K562 (cell line): Measurements from ENCODE around the gene DCAF4. TPM values are rescaled to one million over a fixed set of nuclear protein-coding genes. Genes with fewer than 3 reads are reported as not detected.

Experiments used
- ATAC-seq: fragments of 200-7000 bp; cut with Tn5 transposase; 3 replicates; pipeline ENCODE4 v1.9.1; 2020; ENCODE audit warnings: moderate library complexity
- BruUV-seq: library from RNA; stranded (reverse); fragments of 400-500 nt; replicated peaks from 2 replicates; lab custom pipeline; 2021; lab: Mats Ljungman, UMichigan
- CTCF ChIA-PET: fragments of 300-600 bp; formaldehyde crosslinking; extraction: SDS; loops from one replicate; lab custom pipeline; 2021; ENCODE audit warnings: low intra/inter-chr PET ratio; lab: Yijun Ruan, JAX
- POLR2A ChIA-PET: fragments of 300-600, 350-650 bp; sonication (Branson Sonifier 250); formaldehyde crosslinking; extraction: SDS; loops from one replicate; lab custom pipeline; 2021; ENCODE audit warnings: antibody characterized with exemption, inconsistent platforms; lab: Yijun Ruan, JAX
- DNase-seq, 4 experiments: peaks; one replicate each; pipeline versions ENCODE4 v3.0.0 to v3.0.0-alpha.2; 2011 to 2018; ENCODE audit warnings: low spot score in 3 of 4, mixed read lengths in 3 of 4; ENCODE audit errors: extremely low read depth in 1 of 4
- FAIRE-seq: peaks from 2 replicates; lab custom pipeline; 2011; peaks lifted over from hg19 to GRCh38; lab: Jason Lieb, UNC
- H2AFZ ChIP-seq: 2 replicates; pipeline ENCODE4 v1.6.0; 2011; ENCODE audit warnings: low read depth, low read length, control low read depth, inconsistent platforms
- H3K27ac ChIP-seq: fragments of 200-600 bp; 3 replicates; pipeline ENCODE4 v1.8.0; 2011; ENCODE audit warnings: low read depth, mild to moderate bottlenecking, control low read depth, inconsistent platforms, low read length, moderate library complexity, mixed read lengths; ENCODE audit errors: extremely low read depth
- H3K27me3 ChIP-seq, 2 experiments: fragments of 300-600 bp in 1 of 2; 2 replicates in 1 of 2; 3 replicates in 1 of 2; pipeline versions ENCODE4 v1.6.0 to v1.8.0; 2011; ENCODE audit warnings: inconsistent platforms in 2 of 2, low read length in 2 of 2, mild to moderate bottlenecking in 1 of 2, mixed read lengths in 1 of 2, moderate library complexity in 1 of 2; ENCODE audit not compliant: control insufficient read depth in 2 of 2, insufficient read depth in 2 of 2
- H3K36me3 ChIP-seq: fragments of 300-600 bp; 3 replicates; pipeline ENCODE4 v1.8.0; 2011; ENCODE audit warnings: mild to moderate bottlenecking, low read length, inconsistent platforms; ENCODE audit not compliant: control insufficient read depth, insufficient read depth
- H3K4me1 ChIP-seq, 2 experiments: fragments of 200-600 bp in 1 of 2; replicated peaks in 1 of 2; 2 replicates in 1 of 2; 3 replicates in 1 of 2; pipeline versions ENCODE4 v1.5.1 to v1.8.0; 2011; ENCODE audit warnings: inconsistent platforms in 2 of 2, low read length in 2 of 2, mild to moderate bottlenecking in 1 of 2, mixed read lengths in 1 of 2, moderate library complexity in 1 of 2; ENCODE audit not compliant: control insufficient read depth in 2 of 2, insufficient read depth in 2 of 2
- H3K4me2 ChIP-seq: 2 replicates; pipeline ENCODE4 v1.6.1; 2011; ENCODE audit warnings: low read length, control low read depth, inconsistent platforms, mixed read lengths; ENCODE audit not compliant: insufficient read depth
- H3K4me3 ChIP-seq: fragments of 200-600 bp; sonication (generic), shearing (Covaris generic); 2 replicates; pipeline ENCODE4 v1.5.1; 2016; ENCODE audit warnings: control low read depth, inconsistent platforms
- H3K79me2 ChIP-seq: fragments of 200-600 bp; 3 replicates; pipeline ENCODE4 v1.8.0; 2011; ENCODE audit warnings: low read length, inconsistent platforms; ENCODE audit not compliant: control insufficient read depth, insufficient read depth
- H3K9ac ChIP-seq, 2 experiments: 2 replicates each; pipeline versions ENCODE4 v1.6.0 to v1.6.1; 2011; ENCODE audit warnings: low read depth in 2 of 2, low read length in 2 of 2, control low read depth in 1 of 2, inconsistent platforms in 1 of 2, mild to moderate bottlenecking in 1 of 2, mixed read lengths in 1 of 2; ENCODE audit not compliant: insufficient read depth in 1 of 2
- H3K9me1 ChIP-seq: one replicate; pipeline ENCODE4 v1.6.0; 2011; ENCODE audit warnings: inconsistent platforms, mild to moderate bottlenecking, low read length, moderate library complexity; ENCODE audit not compliant: control insufficient read depth, insufficient read depth
- H3K9me3 ChIP-seq: replicated peaks from 2 replicates; pipeline ENCODE4 v1.5.1; 2011; ENCODE audit warnings: low read depth, low read length, inconsistent platforms; ENCODE audit not compliant: control insufficient read depth, insufficient read depth
- H4K20me1 ChIP-seq: replicated peaks from 2 replicates; pipeline ENCODE4 v1.6.1; 2011; ENCODE audit warnings: low read length, inconsistent platforms, mixed read lengths; ENCODE audit not compliant: control insufficient read depth, insufficient read depth
- ARID2 ChIP-seq: fragments of 450-650 bp; IDR thresholded peaks from 2 replicates; pipeline ENCODE4 v1.6.1; 2017; ENCODE audit warnings: antibody characterized with exemption, mild to moderate bottlenecking
- CCNT2 ChIP-seq: IDR thresholded peaks from 2 replicates; pipeline ENCODE4 v1.6.1; 2011; ENCODE audit warnings: borderline replicate concordance, low read depth, mild to moderate bottlenecking, moderate library complexity, mixed read lengths, low read length; ENCODE audit not compliant: insufficient read length; ENCODE audit errors: extremely low read depth
- KLF6 ChIP-seq: fragments of 250-450 bp; sonication (Bioruptor Pico); IDR thresholded peaks from 2 replicates; pipeline ENCODE4 v1.4.0; 2020; ENCODE audit warnings: mild to moderate bottlenecking, moderate library complexity, borderline replicate concordance
- NR0B1 ChIP-seq: fragments of 450-650 bp; IDR thresholded peaks from one replicate; pipeline ENCODE4 v1.6.1; 2018; ENCODE audit warnings: mild to moderate bottlenecking, moderate library complexity; ENCODE audit not compliant: partially characterized antibody
- POLR2AphosphoS5 ChIP-seq: IDR thresholded peaks from 2 replicates; pipeline ENCODE4 v1.6.1; 2011; ENCODE audit warnings: mild to moderate bottlenecking, low read depth, low read length, moderate library complexity; ENCODE audit not compliant: control insufficient read depth, insufficient read depth
- REST ChIP-seq, 2 experiments: fragments of 450-650 bp; formaldehyde crosslinking in 1 of 2; IDR thresholded peaks; 2 replicates each; pipeline versions ENCODE4 v1.4.0 to v1.6.1; 2014 to 2020; ENCODE audit warnings: mild to moderate bottlenecking in 2 of 2, borderline replicate concordance in 1 of 2, low read depth in 1 of 2
- WGBS: fragments of 100-300 bp; shearing (Covaris generic); methylation state at CpG from one replicate; pipeline ENCODE4 v1.1.6; 2016; ENCODE audit warnings: low coverage, mixed read lengths; ENCODE audit not compliant: insufficient coverage; ENCODE audit errors: missing lambda C conversion rate; 5-methylcytosine and 5-hydroxymethylcytosine counted together
- in situ Hi-C: fragments of 300-500 bp; cut with MboI; formaldehyde crosslinking; loops from 4 replicates; pipeline ENCODE4 v1.15.0; 2018; ENCODE audit warnings: inconsistent platforms, mixed read lengths
- intact Hi-C: fragments of 100-400 bp; cut with micrococcal nuclease; formaldehyde crosslinking; loops from 2 replicates; pipeline ENCODE4 v1.14.2; 2022
- polyA plus RNA-seq, 8 experiments: library from polyadenylated mRNA; depleted of rRNA in 4 of 8; stranded (reverse) in 5 of 8; unstranded in 3 of 8; fragments of >200 nt; fragmentation: Nextera tagmentation in 2 of 8; fragmentation: Illumina TruSeq in 1 of 8; extraction: Ambion mirVana in 2 of 8; extraction: Trizol in 1 of 8; gene quantifications; 2 replicates each; pipeline versions ENCODE4 v1.2.1 to v1.2.3, GENCODE V29; 2011 to 2014; ENCODE audit warnings: inconsistent platforms in 1 of 8, missing spikeins in 1 of 8
- total RNA-seq, 7 experiments: library from RNA; depleted of rRNA in 6 of 7; stranded (reverse); fragments of >200 nt in 6 of 7; fragmentation: Illumina TruSeq in 2 of 7; extraction: Trizol in 2 of 7; gene quantifications; 2 replicates each; pipeline versions ENCODE4 v1.2.1 to v1.2.3, GENCODE V29; 2011 to 2021; ENCODE audit warnings: low replicate concordance in 1 of 7

The DCAF4 gene
- total and polyA plus RNA-seq, 9 of the 15 experiments (the other 6 are each of a cell fraction or from before 2014, with no cell fraction given): 2.7 to 49.2 (median 22.9) TPM

GRCh38 chr14:72996916-72997315 is 70.7 kb downstream of the DCAF4 start:
- ChIA-PET POLR2A (interaction anchor here (0.6 to 2.1 kb wide), 3 partner anchors 9 to 525 kb away, joined by 3 to 6 read pairs (median 5); no protein-coding TSS in a partner anchor), CTCF (no interaction called here)
- WGBS: 48% methylated on average over 6 of the region's 6 CpGs
- Histone ChIP-seq H3K27ac (no peak overlapping the region), H3K36me3 (peaks cover 8% of the 10 kb centered on the region; the same call in 1 of the 3 replicates), H3K9me1 (no peaks in the 10 kb centered on the region), H3K4me3 (no peak overlapping the region), H3K79me2 (no peaks in the 10 kb centered on the region), H3K4me1 (no peaks in the 10 kb centered on the region; a peak in 1 of 5 replicates), H3K9ac (no peak overlapping the region), H3K27me3 (no peaks in the 10 kb centered on the region), H3K4me2 (no peak overlapping the region), H2AFZ (no peak overlapping the region), H4K20me1 (peaks cover 4% of the 10 kb centered on the region; the same call in 1 of the 2 replicates), H3K9me3 (no peaks in the 10 kb centered on the region)
- TF ChIP-seq NR0B1 (no peak), POLR2AphosphoS5 (no peak), CCNT2 (no peak), REST (IDR thresholded peaks at IDR 0.05; ENCODE audit: borderline replicate concordance) (peak; percentile 29; the same call in 1 of the 2 replicates), REST (CRISPR knock-in tag; IDR thresholded peaks at IDR 0.05; ENCODE audit: low read depth) (no peak), KLF6 (CRISPR knock-in tag) (no peak), ARID2 (no peak)
- in situ Hi-C loops (no loop called here), intact Hi-C loops (no loop called here)
- FAIRE-seq (no peak), ATAC-seq (no peak), DNase-seq (no peak)
- BruUV-seq: no TSS peak
